HepG2 (cell line): ENCODE results near the gene OR4D9.

Experiments used
- ATF1 ChIP-seq: IDR thresholded peaks from 2 replicates; pipeline ENCODE4 v1.6.1; 2016; ENCODE audit warnings: mild to moderate bottlenecking, control low read depth
- CERS6 ChIP-seq: sonication (generic); formaldehyde crosslinking; IDR thresholded peaks from 2 replicates; pipeline ENCODE4 v1.5.0; 2020; ENCODE audit warnings: missing genetic modification reagents
- CTCF ChIP-seq: sonication (generic); formaldehyde crosslinking; IDR thresholded peaks from 2 replicates; pipeline ENCODE4 v1.5.0; 2020; ENCODE audit warnings: mild to moderate bottlenecking, missing genetic modification reagents, moderate library complexity
- HMG20B ChIP-seq: conservative IDR thresholded peaks from 2 replicates; pipeline ENCODE4 v1.6.1; 2016; ENCODE audit warnings: missing genetic modification reagents, missing compliant biosample characterization
- KIAA2018 ChIP-seq: sonication (generic); formaldehyde crosslinking; IDR thresholded peaks from 2 replicates; pipeline ENCODE4 v1.5.0; 2020; ENCODE audit warnings: mild to moderate bottlenecking, missing genetic modification reagents, borderline replicate concordance
- PBX3 ChIP-seq: sonication (generic); formaldehyde crosslinking; IDR thresholded peaks from 2 replicates; pipeline ENCODE4 v1.8.1; 2023; ENCODE audit warnings: missing genetic modification reagents, inconsistent platforms, borderline replicate concordance
- ZBTB42 ChIP-seq: sonication (generic); formaldehyde crosslinking; IDR thresholded peaks from 2 replicates; pipeline ENCODE4 v1.5.0; 2020; ENCODE audit warnings: mild to moderate bottlenecking, missing genetic modification reagents
- ZIK1 ChIP-seq: sonication (generic); formaldehyde crosslinking; IDR thresholded peaks from 2 replicates; pipeline ENCODE4 v1.5.0; 2020; ENCODE audit warnings: mild to moderate bottlenecking, low read depth, missing genetic modification reagents, borderline replicate concordance
- ZNF138 ChIP-seq: sonication (generic); formaldehyde crosslinking; IDR thresholded peaks from 2 replicates; pipeline ENCODE4 v1.5.0; 2020; ENCODE audit warnings: mild to moderate bottlenecking, low read depth, missing genetic modification reagents
- ZNF563 ChIP-seq: sonication (generic); formaldehyde crosslinking; IDR thresholded peaks from 2 replicates; pipeline ENCODE4 v1.8.0; 2022; ENCODE audit warnings: mild to moderate bottlenecking, moderate library complexity, missing genetic modification reagents

- TF ChIP-seq ZNF138 (CRISPR knock-in tag) (no peak), ATF1 (CRISPR knock-in tag) (no peak), ZIK1 (CRISPR knock-in tag) (no peak), KIAA2018 (CRISPR knock-in tag) (no peak), HMG20B (CRISPR knock-in tag) (no peak), PBX3 (CRISPR knock-in tag) (no peak), CTCF (CRISPR knock-in tag) (no peak), ZBTB42 (no peak), CERS6 (CRISPR knock-in tag) (no peak), ZNF563 (no peak)
These were observed 34.1 kb downstream of the OR4D9 start for GRCh38 chr11:59545179-59546020.
